ENCODE results near the gene PERP. TPM values are rescaled to one million over a fixed set of nuclear protein-coding genes. Genes with fewer than 3 reads are reported as not detected.
A peak's percentile ranks its signal among the peaks of the same experiment; 100 is the strongest.

PERP gene
- total RNA-seq, 4 donors from 2014 or later, result 715 to 1,965 (median 1,827) TPM

DNA sequence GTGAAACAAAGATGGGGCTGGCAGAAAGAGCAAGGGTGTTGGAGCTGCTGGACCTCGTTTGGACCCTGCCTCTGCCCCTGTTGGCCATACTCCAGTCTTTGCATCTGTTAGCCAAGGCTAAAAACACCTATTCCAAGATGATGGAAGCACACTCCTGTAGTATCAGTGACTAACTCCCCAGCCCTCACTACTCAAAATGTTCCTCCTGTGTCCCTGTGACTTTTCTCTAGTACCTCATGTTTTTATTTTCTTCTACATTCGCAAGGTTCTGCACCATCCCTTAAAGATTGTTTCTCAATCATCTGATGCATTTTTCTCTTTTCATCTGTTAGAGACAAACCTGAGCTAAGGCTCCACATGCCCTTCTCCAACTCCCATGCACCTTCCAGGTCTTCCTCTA, 8.9 kb downstream of the PERP start:
- Histone ChIP-seq H3K4me1 (peaks cover 42% of the 10 kb centered on the region), H3K4me3 (no peak overlapping the region), H3K36me3 (peaks cover 19% of the 10 kb centered on the region), H3K9me3 (no peaks in the 10 kb centered on the region), H3K27ac (peak overlapping the region; percentile 96), H3K27me3 (no peaks in the 10 kb centered on the region)
- 76% methylated on average over 2 of the region's 2 CpGs for WGBS
- TF ChIP-seq POLR2AphosphoS5 (IDR thresholded peaks at IDR 0.05) (no peak), EP300 (IDR thresholded peaks at IDR 0.05) (no peak), POLR2A (IDR thresholded peaks at IDR 0.05) (no peak)
- TF ChIP-seq, protein P1, sequence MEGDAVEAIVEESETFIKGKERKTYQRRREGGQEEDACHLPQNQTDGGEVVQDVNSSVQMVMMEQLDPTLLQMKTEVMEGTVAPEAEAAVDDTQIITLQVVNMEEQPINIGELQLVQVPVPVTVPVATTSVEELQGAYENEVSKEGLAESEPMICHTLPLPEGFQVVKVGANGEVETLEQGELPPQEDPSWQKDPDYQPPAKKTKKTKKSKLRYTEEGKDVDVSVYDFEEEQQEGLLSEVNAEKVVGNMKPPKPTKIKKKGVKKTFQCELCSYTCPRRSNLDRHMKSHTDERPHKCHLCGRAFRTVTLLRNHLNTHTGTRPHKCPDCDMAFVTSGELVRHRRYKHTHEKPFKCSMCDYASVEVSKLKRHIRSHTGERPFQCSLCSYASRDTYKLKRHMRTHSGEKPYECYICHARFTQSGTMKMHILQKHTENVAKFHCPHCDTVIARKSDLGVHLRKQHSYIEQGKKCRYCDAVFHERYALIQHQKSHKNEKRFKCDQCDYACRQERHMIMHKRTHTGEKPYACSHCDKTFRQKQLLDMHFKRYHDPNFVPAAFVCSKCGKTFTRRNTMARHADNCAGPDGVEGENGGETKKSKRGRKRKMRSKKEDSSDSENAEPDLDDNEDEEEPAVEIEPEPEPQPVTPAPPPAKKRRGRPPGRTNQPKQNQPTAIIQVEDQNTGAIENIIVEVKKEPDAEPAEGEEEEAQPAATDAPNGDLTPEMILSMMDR (IDR thresholded peaks at IDR 0.05), result no peak
- no peak for DNase-seq (ENCODE audit: low spot score in 2 of 2)

DNA sequence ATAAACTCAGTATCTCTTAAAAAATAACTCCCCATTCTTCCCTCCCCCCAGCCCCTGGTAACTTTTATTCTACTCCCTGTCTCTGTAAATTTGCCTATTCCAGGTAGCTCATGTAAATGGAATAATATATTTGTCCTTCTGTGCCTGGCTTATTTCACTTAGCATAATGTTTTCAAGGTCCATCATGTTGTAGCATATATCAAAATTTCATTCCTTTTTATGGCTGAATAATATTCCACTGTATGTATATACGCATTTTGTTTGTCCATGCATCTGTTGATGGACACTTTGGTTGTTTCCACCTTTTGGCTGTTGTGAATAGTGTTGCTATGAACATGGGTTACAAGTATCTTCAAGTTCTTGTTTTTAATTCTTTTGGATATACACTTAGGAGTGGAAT, 13.0 kb downstream of the PERP start:
- Histone ChIP-seq H3K4me3 (no peak overlapping the region), H3K9me3 (no peaks in the 10 kb centered on the region), H3K27me3 (no peaks in the 10 kb centered on the region), H3K4me1 (peaks cover 51% of the 10 kb centered on the region), H3K27ac (no peak overlapping the region), H3K36me3 (peaks cover 34% of the 10 kb centered on the region)
- TF ChIP-seq POLR2AphosphoS5 (IDR thresholded peaks at IDR 0.05) (no peak), POLR2A (IDR thresholded peaks at IDR 0.05) (no peak), EP300 (IDR thresholded peaks at IDR 0.05) (no peak)
- TF ChIP-seq, protein P1 (IDR thresholded peaks at IDR 0.05), result no peak
- no peak for DNase-seq (ENCODE audit: low spot score in 2 of 2)
- 84% methylated on average over 1 of the region's 1 CpG for WGBS

DNA sequence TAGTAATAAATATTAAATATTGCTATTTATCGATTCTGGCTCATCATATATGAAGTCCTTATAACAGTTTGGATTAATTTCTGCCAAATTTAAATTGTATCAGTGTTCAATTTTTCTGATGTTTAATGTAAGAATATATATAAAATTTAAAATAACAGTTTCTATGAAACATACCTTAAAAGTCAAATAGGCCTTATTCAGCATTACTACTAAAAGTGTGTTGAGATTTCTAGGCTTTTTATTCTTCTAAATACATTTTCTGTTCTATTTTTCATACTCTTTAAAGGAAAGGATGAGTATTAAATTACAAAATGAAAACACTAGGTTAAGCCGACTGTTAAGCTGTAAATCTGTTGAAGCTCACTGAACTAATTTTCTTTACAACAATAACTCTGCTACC, 13.6 kb downstream of the PERP start:
- WGBS, result 92% methylated on average over 2 of the region's 2 CpGs
- Histone ChIP-seq H3K27me3 (no peaks in the 10 kb centered on the region), H3K4me3 (no peak overlapping the region), H3K36me3 (peaks cover 34% of the 10 kb centered on the region), H3K27ac (no peak overlapping the region), H3K9me3 (no peaks in the 10 kb centered on the region), H3K4me1 (peaks cover 54% of the 10 kb centered on the region)
- TF ChIP-seq POLR2A (IDR thresholded peaks at IDR 0.05) (no peak), EP300 (IDR thresholded peaks at IDR 0.05) (no peak), POLR2AphosphoS5 (IDR thresholded peaks at IDR 0.05) (no peak)
- TF ChIP-seq, protein P1 (IDR thresholded peaks at IDR 0.05), result no peak
- DNase-seq (ENCODE audit: low spot score in 2 of 2), result no peak

DNA sequence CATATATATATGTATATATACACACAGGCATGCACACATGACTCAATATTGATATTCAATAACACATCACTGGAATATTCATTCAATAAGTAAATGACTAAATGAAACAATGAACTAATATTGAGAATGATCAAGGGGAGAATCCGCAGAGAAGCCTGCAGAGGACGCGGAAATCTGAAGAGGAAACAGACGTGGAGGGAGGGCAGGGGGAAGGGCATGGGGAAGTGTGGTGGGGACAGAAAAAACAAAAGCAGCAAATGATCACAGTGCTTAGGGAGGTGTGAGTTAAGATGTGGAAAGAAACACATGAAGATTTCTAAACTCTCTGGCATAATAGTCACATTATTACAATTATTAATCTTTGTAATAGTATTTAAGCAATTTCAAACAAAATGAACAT, 14.5 kb downstream of the PERP start:
- WGBS, result 64% methylated on average over 4 of the region's 4 CpGs
- Histone ChIP-seq H3K9me3 (no peaks in the 10 kb centered on the region), H3K27ac (no peak overlapping the region), H3K36me3 (peaks cover 34% of the 10 kb centered on the region), H3K4me1 (peaks cover 55% of the 10 kb centered on the region), H3K27me3 (no peaks in the 10 kb centered on the region), H3K4me3 (no peak overlapping the region)
- TF ChIP-seq, protein P1 (IDR thresholded peaks at IDR 0.05), result no peak
- TF ChIP-seq POLR2A (IDR thresholded peaks at IDR 0.05), result no peak
- no peak for TF ChIP-seq POLR2AphosphoS5 (IDR thresholded peaks at IDR 0.05)
- no peak for TF ChIP-seq EP300 (IDR thresholded peaks at IDR 0.05)
- DNase-seq (ENCODE audit: low spot score in 2 of 2), result no peak

DNA sequence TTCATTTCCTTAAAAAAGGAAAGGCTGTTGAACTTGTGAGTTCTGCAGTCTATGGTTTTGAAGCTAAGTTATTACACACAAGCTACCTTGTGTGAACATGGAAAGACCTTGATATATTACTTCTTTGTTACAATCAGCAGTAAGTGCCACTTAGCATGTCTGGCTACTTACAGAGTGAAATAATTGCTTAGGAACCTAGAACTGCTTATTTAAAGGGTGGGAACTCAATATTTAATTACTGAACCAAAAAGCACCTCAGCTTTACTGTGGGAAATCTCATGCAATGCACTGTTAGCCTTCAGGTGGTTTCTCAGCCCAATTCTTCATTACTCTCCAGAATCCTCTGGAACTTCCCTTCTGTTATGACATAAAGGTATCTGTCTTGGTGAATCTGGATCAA, 17.9 kb downstream of the PERP start:
- Histone ChIP-seq H3K9me3 (no peaks in the 10 kb centered on the region), H3K36me3 (peaks cover 18% of the 10 kb centered on the region), H3K4me3 (no peak overlapping the region), H3K27me3 (no peaks in the 10 kb centered on the region), H3K4me1 (peaks cover 55% of the 10 kb centered on the region), H3K27ac (peak overlapping the region; percentile 87)
- no peak for DNase-seq (ENCODE audit: low spot score in 2 of 2)
- no peak for TF ChIP-seq POLR2A (IDR thresholded peaks at IDR 0.05)
- no peak for TF ChIP-seq EP300 (IDR thresholded peaks at IDR 0.05)
- no peak for TF ChIP-seq POLR2AphosphoS5 (IDR thresholded peaks at IDR 0.05)
- TF ChIP-seq, protein P1 (IDR thresholded peaks at IDR 0.05), result no peak
